ENCODE measurements around the gene ZMAT5. TPM values are rescaled to one million over a fixed set of nuclear protein-coding genes. Genes with fewer than 3 reads are reported as not detected.

The ZMAT5 gene
- polyA plus RNA-seq, 2 of the 4 experiments (the other 2 are of a cell fraction) = 13.0 to 13.3 TPM

DNA sequence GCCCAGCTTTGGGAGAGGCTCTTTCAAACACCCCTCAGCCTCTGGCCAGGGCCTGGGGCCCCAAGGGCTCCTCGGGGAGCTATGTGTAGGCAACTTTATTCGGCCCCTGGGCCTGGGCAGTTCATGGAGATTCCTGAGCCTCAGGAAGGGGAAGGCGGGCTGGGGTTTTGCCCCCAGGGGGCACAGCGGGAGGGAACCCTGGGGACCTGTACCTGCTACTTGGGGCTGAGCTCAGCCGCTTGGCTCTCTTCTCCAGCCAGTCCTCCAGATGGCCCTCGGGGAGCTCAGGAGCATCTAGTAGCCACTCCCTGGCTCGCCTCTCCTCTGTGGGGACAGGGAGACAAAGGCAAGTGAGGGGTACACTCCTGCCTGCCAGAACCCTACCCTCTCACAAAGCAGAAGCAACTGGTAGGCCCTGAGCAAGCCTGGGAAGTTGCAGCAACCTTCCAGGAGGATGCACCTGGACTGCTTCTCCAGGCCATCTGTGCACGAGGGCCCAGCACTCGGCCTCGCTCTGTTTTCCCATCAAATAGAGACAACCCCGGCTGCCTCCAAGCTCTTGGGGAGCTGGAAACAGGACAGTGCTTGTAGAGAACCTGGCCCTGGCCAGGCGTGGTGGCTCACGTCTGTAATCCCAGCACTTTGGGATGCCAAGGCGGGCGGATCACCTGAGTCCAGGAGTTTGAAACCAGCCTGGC is 28.5 kb downstream of the ZMAT5 start:
- Histone ChIP-seq H3K4me3 (no peak overlapping the region), H3K4me2 (no peak overlapping the region), H3K9me3 (no peaks in the 10 kb centered on the region), H3K27ac (no peak overlapping the region), H3K4me1 (no peaks in the 10 kb centered on the region)
- FAIRE-seq (no peak), ATAC-seq (no peak), DNase-seq (ENCODE audit: low read depth in 1 of 2, low spot score in 1 of 2) (no peak)
- TF ChIP-seq, protein P1, sequence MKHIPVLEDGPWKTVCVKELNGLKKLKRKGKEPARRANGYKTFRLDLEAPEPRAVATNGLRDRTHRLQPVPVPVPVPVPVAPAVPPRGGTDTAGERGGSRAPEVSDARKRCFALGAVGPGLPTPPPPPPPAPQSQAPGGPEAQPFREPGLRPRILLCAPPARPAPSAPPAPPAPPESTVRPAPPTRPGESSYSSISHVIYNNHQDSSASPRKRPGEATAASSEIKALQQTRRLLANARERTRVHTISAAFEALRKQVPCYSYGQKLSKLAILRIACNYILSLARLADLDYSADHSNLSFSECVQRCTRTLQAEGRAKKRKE (CRISPR knock-in tag; IDR thresholded peaks at IDR 0.05; ENCODE audit: low read depth) = no peak
- TF ChIP-seq JUNB (IDR thresholded peaks at IDR 0.05) = no peak
- TF ChIP-seq MYC (IDR thresholded peaks at IDR 0.05; ENCODE audit: borderline replicate concordance, low read length) = no peak
- TF ChIP-seq PHF8 (IDR thresholded peaks at IDR 0.05; ENCODE audit: borderline replicate concordance, low read depth) = no peak
- no peak for TF ChIP-seq RAD21 (conservative IDR thresholded peaks at IDR 0.05 in 1 of 2, IDR thresholded peaks at IDR 0.05 in 1 of 2)
- TF ChIP-seq CHD2 (IDR thresholded peaks at IDR 0.05; ENCODE audit: low read length, partially characterized antibody) = no peak
- TF ChIP-seq, protein P2, sequence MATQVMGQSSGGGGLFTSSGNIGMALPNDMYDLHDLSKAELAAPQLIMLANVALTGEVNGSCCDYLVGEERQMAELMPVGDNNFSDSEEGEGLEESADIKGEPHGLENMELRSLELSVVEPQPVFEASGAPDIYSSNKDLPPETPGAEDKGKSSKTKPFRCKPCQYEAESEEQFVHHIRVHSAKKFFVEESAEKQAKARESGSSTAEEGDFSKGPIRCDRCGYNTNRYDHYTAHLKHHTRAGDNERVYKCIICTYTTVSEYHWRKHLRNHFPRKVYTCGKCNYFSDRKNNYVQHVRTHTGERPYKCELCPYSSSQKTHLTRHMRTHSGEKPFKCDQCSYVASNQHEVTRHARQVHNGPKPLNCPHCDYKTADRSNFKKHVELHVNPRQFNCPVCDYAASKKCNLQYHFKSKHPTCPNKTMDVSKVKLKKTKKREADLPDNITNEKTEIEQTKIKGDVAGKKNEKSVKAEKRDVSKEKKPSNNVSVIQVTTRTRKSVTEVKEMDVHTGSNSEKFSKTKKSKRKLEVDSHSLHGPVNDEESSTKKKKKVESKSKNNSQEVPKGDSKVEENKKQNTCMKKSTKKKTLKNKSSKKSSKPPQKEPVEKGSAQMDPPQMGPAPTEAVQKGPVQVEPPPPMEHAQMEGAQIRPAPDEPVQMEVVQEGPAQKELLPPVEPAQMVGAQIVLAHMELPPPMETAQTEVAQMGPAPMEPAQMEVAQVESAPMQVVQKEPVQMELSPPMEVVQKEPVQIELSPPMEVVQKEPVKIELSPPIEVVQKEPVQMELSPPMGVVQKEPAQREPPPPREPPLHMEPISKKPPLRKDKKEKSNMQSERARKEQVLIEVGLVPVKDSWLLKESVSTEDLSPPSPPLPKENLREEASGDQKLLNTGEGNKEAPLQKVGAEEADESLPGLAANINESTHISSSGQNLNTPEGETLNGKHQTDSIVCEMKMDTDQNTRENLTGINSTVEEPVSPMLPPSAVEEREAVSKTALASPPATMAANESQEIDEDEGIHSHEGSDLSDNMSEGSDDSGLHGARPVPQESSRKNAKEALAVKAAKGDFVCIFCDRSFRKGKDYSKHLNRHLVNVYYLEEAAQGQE (IDR thresholded peaks at IDR 0.05) = no peak
- TF ChIP-seq TFCP2L1 (CRISPR knock-in tag; IDR thresholded peaks at IDR 0.05) = no peak
- TF ChIP-seq FOSL2 (IDR thresholded peaks at IDR 0.05) = no peak
- no peak for TF ChIP-seq FOSL2 (CRISPR knock-in tag; IDR thresholded peaks at IDR 0.05)
- no peak for TF ChIP-seq ZC3H11A (IDR thresholded peaks at IDR 0.05)
- TF ChIP-seq, protein P3, sequence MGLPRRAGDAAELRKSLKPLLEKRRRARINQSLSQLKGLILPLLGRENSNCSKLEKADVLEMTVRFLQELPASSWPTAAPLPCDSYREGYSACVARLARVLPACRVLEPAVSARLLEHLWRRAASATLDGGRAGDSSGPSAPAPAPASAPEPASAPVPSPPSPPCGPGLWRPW (IDR thresholded peaks at IDR 0.05) = no peak
- TF ChIP-seq KDM1A (IDR thresholded peaks at IDR 0.05; ENCODE audit: low read depth) = no peak
- TF ChIP-seq EHMT2 (IDR thresholded peaks at IDR 0.05; ENCODE audit: low read depth) = no peak
- TF ChIP-seq, protein P4, sequence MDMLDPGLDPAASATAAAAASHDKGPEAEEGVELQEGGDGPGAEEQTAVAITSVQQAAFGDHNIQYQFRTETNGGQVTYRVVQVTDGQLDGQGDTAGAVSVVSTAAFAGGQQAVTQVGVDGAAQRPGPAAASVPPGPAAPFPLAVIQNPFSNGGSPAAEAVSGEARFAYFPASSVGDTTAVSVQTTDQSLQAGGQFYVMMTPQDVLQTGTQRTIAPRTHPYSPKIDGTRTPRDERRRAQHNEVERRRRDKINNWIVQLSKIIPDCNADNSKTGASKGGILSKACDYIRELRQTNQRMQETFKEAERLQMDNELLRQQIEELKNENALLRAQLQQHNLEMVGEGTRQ (IDR thresholded peaks at IDR 0.05) = no peak
- TF ChIP-seq, protein P5, sequence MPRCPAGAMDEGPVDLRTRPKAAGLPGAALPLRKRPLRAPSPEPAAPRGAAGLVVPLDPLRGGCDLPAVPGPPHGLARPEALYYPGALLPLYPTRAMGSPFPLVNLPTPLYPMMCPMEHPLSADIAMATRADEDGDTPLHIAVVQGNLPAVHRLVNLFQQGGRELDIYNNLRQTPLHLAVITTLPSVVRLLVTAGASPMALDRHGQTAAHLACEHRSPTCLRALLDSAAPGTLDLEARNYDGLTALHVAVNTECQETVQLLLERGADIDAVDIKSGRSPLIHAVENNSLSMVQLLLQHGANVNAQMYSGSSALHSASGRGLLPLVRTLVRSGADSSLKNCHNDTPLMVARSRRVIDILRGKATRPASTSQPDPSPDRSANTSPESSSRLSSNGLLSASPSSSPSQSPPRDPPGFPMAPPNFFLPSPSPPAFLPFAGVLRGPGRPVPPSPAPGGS (IDR thresholded peaks at IDR 0.05) = no peak
- no peak for TF ChIP-seq GATA3 (IDR thresholded peaks at IDR 0.05; ENCODE audit: borderline replicate concordance)
- TF ChIP-seq CEBPB (IDR thresholded peaks at IDR 0.05) = no peak
- ChIA-PET POLR2A (no interaction called here), CTCF (interaction anchor here (1.2 to 1.7 kb wide), 3 partner anchors 14 to 145 kb away, joined by 3 to 4 read pairs (median 3); no protein-coding TSS in a partner anchor)
- 82% methylated on average over 12 of the region's 15 CpGs for WGBS (ENCODE audit: missing lambda C conversion rate)

Measured in A549 (cell line).